ENCODE measurements around the gene PDSS2.

DNA sequence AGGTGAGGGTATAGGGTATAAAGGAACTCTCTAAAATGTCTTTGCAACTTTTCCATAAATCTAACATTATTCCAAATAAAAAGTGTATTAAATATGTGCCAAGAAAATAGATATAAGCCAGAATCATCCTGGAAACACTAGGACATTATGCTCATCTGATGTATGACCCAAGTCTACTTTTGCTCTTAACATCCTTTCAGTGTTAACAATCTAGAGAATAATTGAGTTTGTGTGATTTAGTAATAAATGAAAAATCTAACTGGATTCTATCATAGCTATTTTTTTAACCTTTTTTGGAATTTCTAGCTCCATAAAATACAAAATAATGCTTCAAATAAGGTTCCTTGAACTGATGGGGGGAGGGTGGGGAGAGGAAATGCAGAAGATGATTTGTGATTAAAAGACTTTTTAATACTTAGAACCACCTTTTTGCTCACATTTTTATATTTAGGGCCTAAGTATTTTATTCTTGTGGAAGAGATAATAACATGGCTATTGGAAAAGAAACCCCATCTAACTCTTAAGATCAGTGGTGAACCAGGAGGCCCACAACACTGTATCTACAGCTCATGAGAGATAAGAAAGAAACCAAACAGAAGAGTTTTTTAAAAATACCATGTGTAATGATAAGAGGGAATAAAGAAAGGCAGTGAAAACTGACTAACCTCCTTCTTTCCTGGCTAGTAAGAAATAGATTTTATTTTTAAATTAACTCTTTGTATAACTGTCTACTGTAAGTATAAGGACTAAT lies 68.5 kb downstream of the PDSS2 start:
- TF ChIP-seq POLR2AphosphoS5 (IDR thresholded peaks at IDR 0.05; ENCODE audit: low read depth, low read length): no peak
- TF ChIP-seq REST (IDR thresholded peaks at IDR 0.05; ENCODE audit: insufficient read depth in 1 of 2, low read depth in 2 of 2, low read length in 2 of 2): no peak
- no peak for TF ChIP-seq SIN3A (IDR thresholded peaks at IDR 0.05; ENCODE audit: borderline replicate concordance, insufficient read depth, low read length)
- no peak for TF ChIP-seq TAF1 (IDR thresholded peaks at IDR 0.05; ENCODE audit: borderline replicate concordance, insufficient read depth, low read length)
- no peak for TF ChIP-seq FOXP2 (optimal IDR thresholded peaks at IDR 0.05; ENCODE audit: borderline replicate concordance, extremely low read depth, extremely low read length, insufficient read depth)

Data from PFSK-1 (cell line).